ENCODE results near the gene TBRG1.

DNA sequence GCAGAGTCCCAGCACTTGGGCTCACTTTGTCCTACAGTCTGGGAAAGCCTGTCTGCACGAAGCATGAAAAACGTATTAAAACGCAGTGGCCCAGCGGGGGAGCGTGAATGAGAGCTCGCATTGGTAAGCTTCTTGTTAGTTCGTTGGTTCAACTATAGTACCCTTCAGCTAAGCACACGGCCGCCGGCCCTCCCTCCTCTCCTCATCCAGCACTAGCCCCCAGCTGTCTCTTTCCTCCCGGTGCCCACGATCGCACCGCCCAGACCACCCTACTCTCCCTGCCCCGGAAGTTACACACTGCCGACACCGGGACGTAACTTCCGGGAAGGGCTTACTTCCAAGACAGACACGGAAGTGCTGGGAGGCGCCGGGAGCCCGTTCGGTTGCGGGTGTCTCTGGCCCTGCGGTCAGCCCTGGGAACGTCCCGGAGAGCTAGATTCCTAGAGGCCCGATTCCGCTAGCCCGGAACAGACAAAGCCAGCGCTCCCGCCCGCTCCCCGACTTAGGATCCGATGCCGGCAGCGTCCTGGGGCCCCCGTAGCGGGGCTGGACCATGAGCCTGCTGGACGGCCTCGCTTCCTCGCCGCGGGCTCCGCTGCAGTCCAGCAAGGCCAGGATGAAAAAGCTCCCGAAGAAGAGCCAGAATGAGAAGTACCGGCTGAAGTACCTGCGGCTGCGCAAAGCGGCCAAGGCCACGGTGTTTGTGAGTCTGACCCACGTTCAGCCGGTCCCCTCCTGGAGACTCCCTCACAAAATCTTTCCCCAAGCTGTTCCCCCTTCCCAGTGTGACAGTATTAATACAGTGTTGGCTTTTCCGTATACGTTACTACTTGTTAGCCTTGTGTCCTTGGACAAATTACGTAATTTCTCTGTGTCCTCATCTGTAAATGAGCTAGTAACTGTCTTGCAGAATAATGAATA lies at the start of gene TBRG1:
- TF ChIP-seq, protein P1, sequence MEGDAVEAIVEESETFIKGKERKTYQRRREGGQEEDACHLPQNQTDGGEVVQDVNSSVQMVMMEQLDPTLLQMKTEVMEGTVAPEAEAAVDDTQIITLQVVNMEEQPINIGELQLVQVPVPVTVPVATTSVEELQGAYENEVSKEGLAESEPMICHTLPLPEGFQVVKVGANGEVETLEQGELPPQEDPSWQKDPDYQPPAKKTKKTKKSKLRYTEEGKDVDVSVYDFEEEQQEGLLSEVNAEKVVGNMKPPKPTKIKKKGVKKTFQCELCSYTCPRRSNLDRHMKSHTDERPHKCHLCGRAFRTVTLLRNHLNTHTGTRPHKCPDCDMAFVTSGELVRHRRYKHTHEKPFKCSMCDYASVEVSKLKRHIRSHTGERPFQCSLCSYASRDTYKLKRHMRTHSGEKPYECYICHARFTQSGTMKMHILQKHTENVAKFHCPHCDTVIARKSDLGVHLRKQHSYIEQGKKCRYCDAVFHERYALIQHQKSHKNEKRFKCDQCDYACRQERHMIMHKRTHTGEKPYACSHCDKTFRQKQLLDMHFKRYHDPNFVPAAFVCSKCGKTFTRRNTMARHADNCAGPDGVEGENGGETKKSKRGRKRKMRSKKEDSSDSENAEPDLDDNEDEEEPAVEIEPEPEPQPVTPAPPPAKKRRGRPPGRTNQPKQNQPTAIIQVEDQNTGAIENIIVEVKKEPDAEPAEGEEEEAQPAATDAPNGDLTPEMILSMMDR (IDR thresholded peaks at IDR 0.05), result peak in 1 of 5 experiments; percentile 19
- TF ChIP-seq EP300 (IDR thresholded peaks at IDR 0.05; ENCODE audit: low read depth), result no peak
- TF ChIP-seq POLR2AphosphoS5 (IDR thresholded peaks at IDR 0.05), result peak; percentile 88 to 96 (median 94)
